DMS53 (cell line): ENCODE data around the gene RS1.

Experiments
- DNase-seq: peaks from one replicate; lab custom pipeline; 2025; lab: John Stamatoyannopoulos, UW

The RS1 gene

GRCh38 chrX:18668071-18668835, 3.7 kb downstream of the RS1 start:
- no peak for DNase-seq

GRCh38 chrX:18666614-18667013, 5.3 kb downstream of the RS1 start:
- no peak for DNase-seq

- peak; percentile 7 for DNase-seq
These were observed 7.0 kb downstream of the RS1 start for GRCh38 chrX:18664947-18665346.

GRCh38 chrX:18661273-18661672, 10.6 kb downstream of the RS1 start:
- DNase-seq = no peak

GRCh38 chrX:18654875-18655836, 16.8 kb downstream of the RS1 start:
- peak; percentile 23 for DNase-seq

GRCh38 chrX:18652636-18653035, 19.3 kb downstream of the RS1 start:
- DNase-seq = no peak

GRCh38 chrX:18650662-18651061, 21.2 kb downstream of the RS1 start:
- no peak for DNase-seq

GRCh38 chrX:18649498-18649951, 22.4 kb downstream of the RS1 start:
- no peak for DNase-seq

GRCh38 chrX:18647621-18648020, 24.3 kb downstream of the RS1 start:
- DNase-seq = no peak

- no peak for DNase-seq
These were observed 28.1 kb downstream of the RS1 start for GRCh38 chrX:18643853-18644252.

- DNase-seq = no peak
These were observed 28.7 kb downstream of the RS1 start for GRCh38 chrX:18643243-18643642.

GRCh38 chrX:18640686-18641085, 31.2 kb downstream of the RS1 start:
- no peak for DNase-seq

GRCh38 chrX:18639280-18639679, 32.6 kb downstream of the RS1 start:
- DNase-seq = no peak

- no peak for DNase-seq
These were observed 33.5 kb downstream of the RS1 start for GRCh38 chrX:18638398-18638797.

GRCh38 chrX:18630934-18631333, 41.0 kb downstream of the RS1 start:
- DNase-seq = no peak

GRCh38 chrX:18624599-18624998, 47.3 kb downstream of the RS1 start:
- no peak for DNase-seq

- no peak for DNase-seq
These were observed 51.6 kb downstream of the RS1 start for GRCh38 chrX:18620349-18620748.

GRCh38 chrX:18619288-18619687, 52.6 kb downstream of the RS1 start:
- DNase-seq = peak; percentile 33

GRCh38 chrX:18617407-18617750, 54.5 kb downstream of the RS1 start:
- peak; percentile 79 for DNase-seq

GRCh38 chrX:18616688-18617406, 55.1 kb downstream of the RS1 start:
- DNase-seq = no peak

- no peak for DNase-seq
These were observed 57.8 kb downstream of the RS1 start for GRCh38 chrX:18613930-18614639.

GRCh38 chrX:18607966-18608365, 63.9 kb downstream of the RS1 start:
- no peak for DNase-seq
